AG09309 (cell line): Measurements from ENCODE around the gene TEX29.

Experiments used
- DNase-seq: peaks from one replicate; pipeline ENCODE4 v3.0.0-alpha.2; 2010; ENCODE audit warnings: low read depth
- H3K4me3 ChIP-seq: 2 replicates; pipeline ENCODE4 v1.5.1; 2011; ENCODE audit warnings: mild to moderate bottlenecking, low read depth, low read length, moderate library complexity; ENCODE audit not compliant: control insufficient read depth
- TF ChIP-seq, protein P1 (sequence below): IDR thresholded peaks from 2 replicates; pipeline ENCODE4 v1.5.1; 2011; ENCODE audit warnings: mild to moderate bottlenecking, low read depth, low read length, inconsistent platforms; ENCODE audit not compliant: insufficient read depth, control insufficient read depth; ENCODE audit errors: missing control alignments

Gene TEX29

DNA sequence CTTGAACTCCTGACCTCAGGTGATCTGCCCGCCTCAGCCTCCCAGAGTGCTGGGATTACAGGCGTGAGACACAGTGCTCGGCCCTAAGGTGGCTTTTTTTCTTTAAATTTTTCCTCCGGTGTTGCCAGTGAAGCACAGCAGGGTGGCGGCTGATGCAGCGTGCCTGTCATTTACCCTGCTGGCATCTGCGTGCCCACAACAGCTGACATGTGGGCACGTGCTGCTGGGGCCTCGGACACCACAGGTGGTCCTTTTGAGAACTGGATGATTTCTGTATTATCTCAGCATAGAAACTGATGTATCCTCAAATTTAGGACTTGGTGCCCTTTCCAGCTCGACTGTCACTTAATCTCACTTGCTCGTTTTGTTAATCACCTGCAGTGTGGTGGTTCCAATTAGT is 31.2 kb upstream of the TEX29 start:
- DNase-seq: no peak
- TF ChIP-seq, protein P1, sequence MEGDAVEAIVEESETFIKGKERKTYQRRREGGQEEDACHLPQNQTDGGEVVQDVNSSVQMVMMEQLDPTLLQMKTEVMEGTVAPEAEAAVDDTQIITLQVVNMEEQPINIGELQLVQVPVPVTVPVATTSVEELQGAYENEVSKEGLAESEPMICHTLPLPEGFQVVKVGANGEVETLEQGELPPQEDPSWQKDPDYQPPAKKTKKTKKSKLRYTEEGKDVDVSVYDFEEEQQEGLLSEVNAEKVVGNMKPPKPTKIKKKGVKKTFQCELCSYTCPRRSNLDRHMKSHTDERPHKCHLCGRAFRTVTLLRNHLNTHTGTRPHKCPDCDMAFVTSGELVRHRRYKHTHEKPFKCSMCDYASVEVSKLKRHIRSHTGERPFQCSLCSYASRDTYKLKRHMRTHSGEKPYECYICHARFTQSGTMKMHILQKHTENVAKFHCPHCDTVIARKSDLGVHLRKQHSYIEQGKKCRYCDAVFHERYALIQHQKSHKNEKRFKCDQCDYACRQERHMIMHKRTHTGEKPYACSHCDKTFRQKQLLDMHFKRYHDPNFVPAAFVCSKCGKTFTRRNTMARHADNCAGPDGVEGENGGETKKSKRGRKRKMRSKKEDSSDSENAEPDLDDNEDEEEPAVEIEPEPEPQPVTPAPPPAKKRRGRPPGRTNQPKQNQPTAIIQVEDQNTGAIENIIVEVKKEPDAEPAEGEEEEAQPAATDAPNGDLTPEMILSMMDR: no peak
- no peak overlapping the region for H3K4me3 ChIP-seq

DNA sequence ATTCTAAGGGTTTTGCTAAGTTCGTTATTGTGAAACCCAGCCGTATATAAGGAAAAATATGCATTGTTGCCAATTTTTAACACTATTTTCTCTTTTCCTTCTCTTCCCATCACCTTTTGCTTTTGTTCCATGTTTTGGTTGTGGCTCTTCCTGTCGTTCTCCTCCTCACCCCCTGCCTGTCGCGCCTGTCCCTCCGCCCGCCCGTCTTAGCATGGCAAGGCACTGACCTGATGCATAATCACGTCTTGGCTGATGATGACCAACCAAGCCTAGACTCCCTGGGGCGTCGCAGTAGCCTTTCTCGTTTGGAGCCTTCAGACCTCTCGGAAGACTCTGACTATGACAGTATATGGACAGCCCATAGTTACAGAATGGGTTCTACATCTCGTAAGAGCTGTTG is 28.5 kb upstream of the TEX29 start:
- no peak overlapping the region for H3K4me3 ChIP-seq
- TF ChIP-seq, protein P1: no peak
- DNase-seq: no peak

DNA sequence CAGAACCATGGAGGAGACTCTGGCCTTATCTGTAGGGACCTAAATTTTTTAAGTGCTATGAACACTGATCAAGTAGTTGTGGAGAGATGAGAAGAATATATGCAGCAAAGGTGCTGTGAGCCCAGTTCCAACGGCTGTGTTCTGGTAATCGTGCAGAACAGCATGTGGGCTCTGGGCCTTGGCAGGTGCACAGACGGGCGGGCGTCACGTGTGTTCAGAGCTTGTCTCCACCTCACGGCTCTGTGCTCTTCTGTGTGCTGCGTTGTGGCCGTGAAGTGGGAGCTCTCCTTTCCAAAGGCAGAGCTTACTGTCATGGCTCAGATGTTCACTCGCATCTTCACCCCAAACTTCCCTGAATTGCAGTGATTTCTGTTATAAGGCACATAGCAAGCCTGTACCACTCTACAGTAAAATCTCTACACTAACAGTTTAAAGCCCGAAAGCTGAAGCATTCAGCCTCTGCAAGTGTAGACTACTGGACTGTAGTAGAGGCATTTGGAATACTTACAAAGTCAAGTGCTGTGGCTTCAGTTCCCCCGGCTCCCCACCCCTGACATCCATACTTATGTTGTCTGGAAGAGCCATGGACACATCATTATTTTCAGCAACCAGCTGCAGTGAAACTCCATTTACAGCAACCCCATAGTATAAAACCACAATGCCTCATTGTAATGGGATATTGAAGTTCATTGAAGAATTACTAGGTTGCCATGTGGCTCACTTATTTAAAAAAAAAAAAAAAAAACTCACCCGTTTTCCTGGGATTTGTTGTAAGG is 27.5 kb upstream of the TEX29 start:
- TF ChIP-seq, protein P1: no peak
- no peak overlapping the region for H3K4me3 ChIP-seq
- DNase-seq: no peak

DNA sequence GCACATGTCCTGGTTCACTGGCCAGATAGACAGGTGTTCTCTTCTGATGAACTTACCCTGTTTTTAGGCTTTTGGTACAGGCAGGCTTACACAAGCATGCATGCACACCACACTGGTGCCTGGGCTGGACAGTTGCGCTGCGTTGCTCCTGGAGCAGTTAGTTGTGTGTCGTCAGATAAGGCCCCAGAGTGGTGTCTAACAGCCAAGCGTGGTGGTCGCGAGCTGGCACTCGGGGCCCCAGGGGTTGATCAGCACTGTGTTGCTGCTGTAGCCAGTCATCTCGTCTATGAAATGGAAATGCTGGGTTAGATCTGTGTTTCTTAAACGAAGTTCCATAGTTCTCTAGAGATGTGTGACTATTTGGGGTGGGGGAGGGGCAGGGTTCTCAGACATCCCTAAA is 24.6 kb upstream of the TEX29 start:
- H3K4me3 ChIP-seq: no peak overlapping the region
- DNase-seq: no peak
- TF ChIP-seq, protein P1: no peak

DNA sequence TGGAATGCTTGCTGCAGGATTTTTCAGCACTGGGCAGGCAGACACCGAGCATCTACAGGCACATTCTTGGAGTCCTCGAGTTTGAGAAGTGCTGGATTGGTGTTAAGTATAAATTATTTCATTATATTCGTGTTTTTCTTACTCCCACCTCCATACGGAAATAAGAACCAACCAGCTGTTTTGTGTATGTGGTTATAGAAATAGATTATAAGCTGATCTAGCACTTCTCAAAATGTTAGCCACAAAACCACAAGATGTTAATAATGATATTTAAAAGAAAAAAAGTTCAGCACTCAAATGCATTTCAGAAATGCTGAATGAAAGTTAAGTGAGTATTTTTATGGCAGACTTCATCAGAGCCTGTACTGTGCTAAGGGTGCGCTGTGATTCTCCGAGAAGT is 24.0 kb upstream of the TEX29 start:
- no peak for DNase-seq
- TF ChIP-seq, protein P1: no peak
- H3K4me3 ChIP-seq: no peak overlapping the region

DNA sequence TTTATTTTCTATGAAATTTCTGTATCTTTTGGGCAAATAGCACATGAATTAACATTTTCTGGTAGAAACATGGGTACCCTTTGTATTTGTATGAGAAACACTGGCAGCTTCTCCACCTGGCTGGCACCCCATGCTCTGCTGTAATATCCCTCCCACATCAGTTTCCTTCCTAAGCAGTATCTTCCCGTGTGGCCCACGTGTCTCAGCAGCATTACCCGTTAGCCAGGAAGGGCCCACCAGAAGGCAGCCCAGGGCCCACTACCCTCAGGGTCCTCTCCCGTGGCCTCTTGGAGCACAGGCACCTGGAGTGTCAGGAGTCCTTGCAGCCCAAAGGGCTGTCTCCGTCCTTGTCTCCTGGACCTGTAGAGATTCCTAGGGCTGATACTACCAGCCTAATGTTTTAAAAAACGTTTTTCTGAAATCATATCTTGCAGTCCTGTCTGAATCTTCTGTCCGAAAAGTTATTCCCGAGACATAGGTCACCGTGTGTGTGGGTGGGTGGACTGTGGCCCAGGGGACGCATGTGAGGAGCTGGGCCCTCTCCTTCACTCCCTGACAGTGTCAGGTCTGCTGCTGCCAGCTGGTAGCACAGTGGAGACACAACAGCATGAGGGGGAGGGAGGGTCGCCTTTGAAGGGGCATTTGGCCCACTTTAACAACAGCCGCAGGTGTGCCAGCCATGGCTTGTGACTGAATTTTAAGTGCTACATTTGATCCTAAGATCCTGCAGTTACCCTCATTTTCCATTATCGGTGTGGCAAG is 22.0 kb upstream of the TEX29 start:
- TF ChIP-seq, protein P1: no peak
- no peak for DNase-seq
- no peak overlapping the region for H3K4me3 ChIP-seq
